ENCODE results near the gene LY6G5B. TPM values are rescaled to one million over a fixed set of nuclear protein-coding genes. Genes with fewer than 3 reads are reported as not detected.

Gene LY6G5B
- total and polyA plus RNA-seq, 2 experiments from 2014 or later: 5.9 to 7.5 TPM

DNA sequence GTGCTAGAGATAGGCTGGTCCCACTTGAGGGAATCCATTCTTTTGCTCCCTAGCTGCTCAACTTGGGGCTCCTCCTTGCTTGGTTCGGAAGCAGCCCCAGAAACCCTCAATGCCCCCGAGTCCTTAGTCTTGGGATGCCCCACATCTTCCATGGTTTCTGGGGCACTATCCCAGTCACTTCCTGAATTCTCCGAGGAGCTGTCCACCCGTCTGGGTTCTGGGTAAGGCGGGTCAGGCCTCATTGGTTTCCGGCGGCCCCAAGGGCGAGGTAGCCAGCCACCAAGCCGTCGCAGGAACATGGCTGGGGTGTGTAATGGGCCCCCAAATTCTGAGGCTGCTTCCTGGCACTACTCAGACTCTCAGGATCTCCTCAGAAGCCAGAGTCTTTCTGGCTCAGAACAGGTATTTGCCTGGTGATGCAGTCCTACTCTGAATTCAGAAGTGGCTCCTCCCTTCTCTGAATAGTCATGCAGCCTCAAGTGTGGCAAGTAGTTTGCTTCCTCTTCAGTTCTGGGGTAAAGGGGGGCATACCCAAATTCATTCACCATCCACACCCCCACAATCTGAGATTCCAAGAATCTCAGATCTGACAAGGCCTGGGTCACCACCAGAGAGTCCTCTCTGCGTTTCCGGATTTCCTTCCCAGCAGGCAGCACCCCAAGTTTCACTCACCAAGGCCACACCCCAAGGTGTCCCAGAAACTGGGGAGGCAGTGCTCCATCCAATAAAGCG lies 10.0 kb upstream of the LY6G5B start:
- Histone ChIP-seq H3K4me1 (ENCODE audit: insufficient read depth) (peaks cover 24% of the 10 kb centered on the region), H3K4me2 (ENCODE audit: unreplicated experiment) (peak overlapping the region; percentile 97), H3K27me3 (replicated peaks; ENCODE audit: insufficient read depth) (no peaks in the 10 kb centered on the region), H3K36me3 (ENCODE audit: low read depth) (no peaks in the 10 kb centered on the region), H3K4me3 (peak overlapping the region; percentile 91), H3K9me3 (ENCODE audit: low read depth) (no peaks in the 10 kb centered on the region), H2AFZ (peak overlapping the region; percentile 80), H3F3A (ENCODE audit: insufficient read depth) (peaks cover 27% of the 10 kb centered on the region), H3K9ac (peak overlapping the region; percentile 88), H3K79me2 (ENCODE audit: insufficient read depth) (peaks cover 92% of the 10 kb centered on the region), H3K9me2 (ENCODE audit: insufficient read depth) (no peaks in the 10 kb centered on the region), H4K20me1 (ENCODE audit: insufficient read depth) (no peaks in the 10 kb centered on the region), H3K27ac (peak overlapping the region; percentile 76)
- no peak for TF ChIP-seq EZH2 (IDR thresholded peaks at IDR 0.05; ENCODE audit: insufficient read depth, poor library complexity, severe bottlenecking)
- no peak for TF ChIP-seq EZH2phosphoT487 (IDR thresholded peaks at IDR 0.05; ENCODE audit: insufficient read depth, low read depth)
- in situ Hi-C loops (cut with MboI): no loop called here
- 34 to 40% methylated on average over 13 of the region's 13 CpGs for WGBS, 2 experiments (ENCODE audit: low coverage in 1 of 2, low lambda C conversion rate in 2 of 2, missing lambda C conversion rate in 2 of 2)
- DNase-seq: peak; percentile 64

DNA sequence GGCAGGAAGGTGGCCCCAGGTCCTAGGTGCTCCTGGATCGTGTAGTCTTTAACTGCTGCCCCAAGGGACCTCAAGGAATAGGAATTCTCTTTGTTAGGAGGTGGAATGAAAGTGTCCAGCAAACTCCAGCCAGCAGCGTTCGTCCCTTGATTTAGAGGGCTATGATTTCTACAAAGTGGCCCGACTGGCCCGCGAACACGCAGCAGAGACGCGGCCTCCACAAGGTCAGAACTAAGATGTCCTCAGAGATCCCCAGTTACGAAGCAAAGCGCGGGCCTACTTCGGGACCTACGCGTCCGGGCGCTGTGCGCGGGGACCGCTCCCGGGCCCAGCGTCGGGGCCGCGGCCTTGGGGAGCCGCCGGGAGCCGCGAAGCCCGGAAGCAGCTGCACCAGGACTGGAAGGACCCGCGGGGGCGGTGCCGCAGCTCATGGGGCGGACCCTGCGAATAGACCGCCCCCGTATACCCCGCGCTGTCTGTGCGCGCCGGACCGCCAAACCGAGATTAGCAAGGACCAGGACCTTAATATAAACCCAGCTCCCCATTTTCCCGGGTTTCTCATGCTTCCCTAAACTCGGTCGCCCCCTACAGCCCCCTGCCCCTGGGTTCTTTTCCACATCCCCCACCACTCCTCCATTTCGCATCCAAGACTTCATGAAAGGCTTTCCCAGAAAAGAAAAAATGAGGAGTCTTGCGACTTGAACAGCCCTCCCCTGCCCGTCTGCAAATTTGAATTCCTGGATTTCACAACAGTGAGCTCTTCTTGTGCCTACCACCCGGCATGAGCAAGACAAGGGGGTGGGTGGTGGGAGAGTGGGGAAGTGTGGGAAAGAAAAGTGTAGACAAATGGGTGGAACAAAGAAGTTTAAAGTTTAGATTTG lies 9.2 kb upstream of the LY6G5B start, which contains the start of gene C6orf47:
Gene C6orf47, minus strand, starts transcription at position 398 of the 881 bp plus-strand sequence. CDS start 831 bp downstream, outside the sequence.
- no peaks in the 10 kb centered on the region for H3K27me3 ChIP-seq (replicated peaks; ENCODE audit: insufficient read depth)
- H3K4me3 ChIP-seq: peak within 1 kb of the TSS; percentile 91
- H2AFZ ChIP-seq: peak within 1 kb of the TSS; percentile 80
- H3K9ac ChIP-seq: peak within 1 kb of the TSS; percentile 88
- DNase-seq: peak; percentile 91
- H3F3A ChIP-seq (ENCODE audit: insufficient read depth): peaks cover 31% of the 10 kb centered on the region
- TF ChIP-seq EZH2 (IDR thresholded peaks at IDR 0.05; ENCODE audit: insufficient read depth, poor library complexity, severe bottlenecking) (no peak), EZH2phosphoT487 (IDR thresholded peaks at IDR 0.05; ENCODE audit: insufficient read depth, low read depth) (no peak)
- in situ Hi-C loops (cut with MboI): no loop called here
- H3K4me1 ChIP-seq (ENCODE audit: insufficient read depth): peaks cover 24% of the 10 kb centered on the region
- no peaks in the 10 kb centered on the region for H3K9me3 ChIP-seq (ENCODE audit: low read depth)
- no peaks in the 10 kb centered on the region for H3K9me2 ChIP-seq (ENCODE audit: insufficient read depth)
- H3K36me3 ChIP-seq (ENCODE audit: low read depth): no peaks in the 10 kb centered on the region
- H3K27ac ChIP-seq: peak within 1 kb of the TSS; percentile 76
- peaks cover 84% of the 10 kb centered on the region for H3K79me2 ChIP-seq (ENCODE audit: insufficient read depth)
- no peaks in the 10 kb centered on the region for H4K20me1 ChIP-seq (ENCODE audit: insufficient read depth)
- 1 to 2% methylated on average over 33 to 51 of the region's 52 CpGs for WGBS, 2 experiments (ENCODE audit: low coverage in 1 of 2, low lambda C conversion rate in 2 of 2, missing lambda C conversion rate in 2 of 2)
- peak within 1 kb of the TSS; percentile 97 for H3K4me2 ChIP-seq (ENCODE audit: unreplicated experiment)

DNA sequence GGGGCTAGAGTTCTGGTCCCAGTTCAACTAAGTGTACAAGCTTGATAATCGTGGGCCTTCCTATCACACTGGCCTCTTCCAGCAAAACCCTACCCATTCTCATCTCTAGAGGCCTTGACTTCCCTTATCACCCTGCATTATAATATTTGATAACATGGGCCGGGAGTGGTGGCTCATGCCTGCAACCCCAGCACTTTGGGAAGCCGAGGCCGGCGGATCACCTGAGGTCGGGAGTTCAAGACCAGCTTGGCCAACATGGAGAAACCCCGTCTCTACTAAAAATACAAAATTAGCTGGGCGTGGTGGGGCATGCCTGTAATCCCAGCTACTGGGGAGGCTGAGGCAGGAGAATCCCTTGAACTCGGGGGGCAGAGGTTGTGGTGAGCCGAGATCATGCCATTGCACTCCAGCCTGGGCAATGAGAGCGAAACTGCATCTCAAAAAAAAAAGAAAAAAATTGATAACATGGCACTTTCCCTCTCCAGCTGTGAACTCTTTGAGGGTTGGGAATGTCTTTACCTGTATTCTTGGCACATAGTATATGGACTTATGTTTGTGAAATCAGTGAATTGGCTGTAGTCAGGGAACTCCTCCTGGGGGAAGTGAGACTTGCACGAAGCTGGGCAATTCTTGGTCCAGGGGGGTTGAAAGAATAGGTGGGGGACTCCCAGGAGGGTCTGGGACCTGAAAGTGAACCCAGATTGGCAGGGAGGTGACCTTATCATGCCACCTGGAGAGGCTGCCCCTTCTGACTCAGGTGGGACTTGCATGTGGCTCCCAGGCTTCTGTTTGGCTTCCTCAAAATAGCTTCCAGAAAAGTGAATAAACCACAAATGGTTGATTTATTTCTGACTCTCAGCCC lies 8.3 kb upstream of the LY6G5B start:
- Histone ChIP-seq H2AFZ (peak overlapping the region; percentile 80), H3K27ac (peak overlapping the region; percentile 76), H3K36me3 (ENCODE audit: low read depth) (no peaks in the 10 kb centered on the region), H3K4me2 (ENCODE audit: unreplicated experiment) (peak overlapping the region; percentile 97), H3F3A (ENCODE audit: insufficient read depth) (peaks cover 33% of the 10 kb centered on the region), H3K79me2 (ENCODE audit: insufficient read depth) (peaks cover 82% of the 10 kb centered on the region), H3K27me3 (replicated peaks; ENCODE audit: insufficient read depth) (no peaks in the 10 kb centered on the region), H3K9me2 (ENCODE audit: insufficient read depth) (no peaks in the 10 kb centered on the region), H3K4me1 (ENCODE audit: insufficient read depth) (peaks cover 24% of the 10 kb centered on the region), H4K20me1 (ENCODE audit: insufficient read depth) (no peaks in the 10 kb centered on the region), H3K9ac (peak overlapping the region; percentile 88), H3K4me3 (peak overlapping the region; percentile 91), H3K9me3 (ENCODE audit: low read depth) (no peaks in the 10 kb centered on the region)
- TF ChIP-seq EZH2phosphoT487 (IDR thresholded peaks at IDR 0.05; ENCODE audit: insufficient read depth, low read depth) (no peak), EZH2 (IDR thresholded peaks at IDR 0.05; ENCODE audit: insufficient read depth, poor library complexity, severe bottlenecking) (no peak)
- DNase-seq: no peak
- in situ Hi-C loops (cut with MboI): no loop called here
- WGBS, 2 experiments (ENCODE audit: low coverage in 1 of 2, low lambda C conversion rate in 2 of 2, missing lambda C conversion rate in 2 of 2): 84 to 89% methylated on average over 12 of the region's 12 CpGs
